BLaER1 treated with 17β-estradiol and CSF1 and Interleukin-3, amounts not matched to agents 10 nM and 100 nM (cell line): ENCODE results near the gene FGFRL1.
A peak's percentile ranks its signal among the peaks of the same experiment; 100 is the strongest.

ENCODE experiments used
- H3K27ac ChIP-seq, 11 experiments: shearing (Covaris generic); formaldehyde crosslinking; 2 replicates each; pipeline ENCODE4 v1.8.1; 2022
- H3K27me3 ChIP-seq, 11 experiments: shearing (Covaris generic); formaldehyde crosslinking; 2 replicates each; pipeline ENCODE4 v1.8.1; 2022
- H3K36me3 ChIP-seq, 11 experiments: shearing (Covaris generic); formaldehyde crosslinking; 2 replicates each; pipeline ENCODE4 v1.8.1; 2022
- H3K4me1 ChIP-seq, 10 experiments: shearing (Covaris generic); formaldehyde crosslinking; 2 replicates each; pipeline ENCODE4 v1.8.1; 2022
- H3K4me2 ChIP-seq, 11 experiments: shearing (Covaris generic); formaldehyde crosslinking; 2 replicates each; pipeline ENCODE4 v1.8.1; 2022
- H3K4me3 ChIP-seq, 10 experiments: shearing (Covaris generic); formaldehyde crosslinking; 2 replicates each; pipeline ENCODE4 v1.8.1; 2022
- H3K9ac ChIP-seq, 11 experiments: shearing (Covaris generic); formaldehyde crosslinking; 2 replicates each; pipeline ENCODE4 v1.8.1; 2022
- H3K9me3 ChIP-seq, 11 experiments: shearing (Covaris generic); formaldehyde crosslinking; replicated peaks in 1 of 11; 2 replicates each; pipeline ENCODE4 v1.8.1; 2022
- H4K20me1 ChIP-seq, 11 experiments: shearing (Covaris generic); formaldehyde crosslinking; 2 replicates each; pipeline ENCODE4 v1.8.1; 2022
- Cebpa-rat ChIP-seq, 11 experiments: shearing (Covaris generic); IDR thresholded peaks; 2 replicates each; pipeline ENCODE4 v1.8.1; 2022

The FGFRL1 gene

GRCh38 chr4:1006856-1007255, 4.6 kb upstream of the FGFRL1 start:
- no peak overlapping the region for H3K4me3 ChIP-seq
- H3K9me3 ChIP-seq = peaks cover 0 to 13% (median 4%) of the 10 kb centered on the region in 11 experiments; a peak in 7 of 22 replicates
- H3K27ac ChIP-seq = no peak overlapping the region
- TF ChIP-seq Cebpa-rat (IDR thresholded peaks at IDR 0.05) = no peak
- H3K36me3 ChIP-seq = no peaks in the 10 kb centered on the region
- H3K4me2 ChIP-seq = no peak overlapping the region
- H4K20me1 ChIP-seq = peaks cover 0 to 51% (median 23%) of the 10 kb centered on the region in 11 experiments; a peak in 17 of 22 replicates
- H3K4me1 ChIP-seq = peaks cover 20 to 39% (median 28%) of the 10 kb centered on the region in 10 experiments
- H3K9ac ChIP-seq = no peak overlapping the region
- H3K27me3 ChIP-seq = peaks cover 80 to 91% (median 90%) of the 10 kb centered on the region in 11 experiments

GRCh38 chr4:1008840-1009541, 2.4 kb upstream of the FGFRL1 start:
- H3K4me1 ChIP-seq = peaks cover 37 to 51% (median 42%) of the 10 kb centered on the region in 10 experiments
- peaks cover 60 to 69% (median 69%) of the 10 kb centered on the region in 11 experiments for H3K27me3 ChIP-seq
- peak overlapping the region; percentile 55 to 74 (median 63) for H3K4me3 ChIP-seq
- TF ChIP-seq Cebpa-rat (IDR thresholded peaks at IDR 0.05) = no peak
- H3K9ac ChIP-seq = peak overlapping the region; percentile 21 to 75 (median 61); a peak in 20 of 22 replicates
- peaks cover 0 to 56% (median 38%) of the 10 kb centered on the region in 11 experiments; a peak in 18 of 22 replicates for H4K20me1 ChIP-seq
- peak overlapping the region; percentile 80 to 100 (median 96) for H3K4me2 ChIP-seq
- peaks cover 0 to 13% (median 11%) of the 10 kb centered on the region in 11 experiments; a peak in 10 of 22 replicates for H3K36me3 ChIP-seq
- H3K9me3 ChIP-seq = peaks cover 0 to 7% (median 0%) of the 10 kb centered on the region in 11 experiments; a peak in 2 of 22 replicates
- H3K27ac ChIP-seq = no peak overlapping the region

GRCh38 chr4:1009542-1010394, 1.7 kb upstream of the FGFRL1 start:
- peak overlapping the region; percentile 92 to 100 (median 99) for H3K4me2 ChIP-seq
- H4K20me1 ChIP-seq = peaks cover 0 to 56% (median 44%) of the 10 kb centered on the region in 11 experiments; a peak in 19 of 22 replicates
- peaks cover 0 to 7% (median 0%) of the 10 kb centered on the region in 11 experiments; a peak in 2 of 22 replicates for H3K9me3 ChIP-seq
- peak overlapping the region; percentile 56 to 75 (median 69) for H3K9ac ChIP-seq
- H3K27me3 ChIP-seq = peaks cover 53 to 62% (median 61%) of the 10 kb centered on the region in 11 experiments
- H3K4me1 ChIP-seq = peaks cover 45 to 56% (median 49%) of the 10 kb centered on the region in 10 experiments
- peaks cover 0 to 18% (median 11%) of the 10 kb centered on the region in 11 experiments; a peak in 10 of 22 replicates for H3K36me3 ChIP-seq
- peak overlapping the region; percentile 56 to 74 (median 66) for H3K4me3 ChIP-seq
- TF ChIP-seq Cebpa-rat (IDR thresholded peaks at IDR 0.05) = no peak
- H3K27ac ChIP-seq = peak overlapping the region in 9 of 11 experiments; percentile 25 to 64 (median 43); a peak in 14 of 22 replicates

GRCh38 chr4:1010395-1011021, 918 bp upstream of the FGFRL1 start:
- Histone ChIP-seq H3K4me2 (peak overlapping the region; percentile 88 to 100 (median 99)), H3K27me3 (peaks cover 45 to 54% (median 54%) of the 10 kb centered on the region in 11 experiments), H3K4me3 (peak overlapping the region; percentile 56 to 74 (median 65)), H4K20me1 (peaks cover 0 to 56% (median 47%) of the 10 kb centered on the region in 11 experiments; a peak in 20 of 22 replicates), H3K27ac (peak overlapping the region in 9 of 11 experiments; percentile 31 to 66 (median 59); a peak in 16 of 22 replicates), H3K4me1 (peaks cover 51 to 57% (median 56%) of the 10 kb centered on the region in 10 experiments), H3K9me3 (peaks cover 0 to 7% (median 0%) of the 10 kb centered on the region in 11 experiments; a peak in 2 of 22 replicates), H3K36me3 (peaks cover 0 to 21% (median 11%) of the 10 kb centered on the region in 11 experiments; a peak in 10 of 22 replicates), H3K9ac (peak overlapping the region; percentile 20 to 71 (median 66); a peak in 20 of 22 replicates)
- TF ChIP-seq Cebpa-rat (IDR thresholded peaks at IDR 0.05) = peak in 2 of 11 experiments; percentile 16 to 34; a peak in 2 of 22 replicates

GRCh38 chr4:1011666-1012033, 224 bp downstream of the FGFRL1 start:
- Histone ChIP-seq H3K4me1 (peaks cover 62 to 68% (median 67%) of the 10 kb centered on the region in 10 experiments), H3K4me3 (peak overlapping the region; percentile 46 to 74 (median 69)), H3K27me3 (peaks cover 41 to 44% (median 43%) of the 10 kb centered on the region in 11 experiments), H3K9ac (peak overlapping the region in 10 of 11 experiments; percentile 53 to 80 (median 74); a peak in 18 of 22 replicates), H3K27ac (peak overlapping the region in 6 of 11 experiments; percentile 38 to 76 (median 62); a peak in 11 of 22 replicates), H3K4me2 (peak overlapping the region in 2 of 11 experiments; percentile 24 to 44; a peak in 4 of 22 replicates), H3K36me3 (peaks cover 0 to 21% (median 11%) of the 10 kb centered on the region in 11 experiments; a peak in 10 of 22 replicates), H4K20me1 (peaks cover 4 to 68% (median 58%) of the 10 kb centered on the region in 11 experiments; a peak in 20 of 22 replicates), H3K9me3 (peaks cover 0 to 5% (median 0%) of the 10 kb centered on the region in 11 experiments; a peak in 2 of 22 replicates)
- TF ChIP-seq Cebpa-rat (IDR thresholded peaks at IDR 0.05) = no peak

GRCh38 chr4:1012034-1012739, 761 bp downstream of the FGFRL1 start:
- Histone ChIP-seq H3K4me2 (peak overlapping the region; percentile 89 to 98 (median 95)), H3K9ac (peak overlapping the region; percentile 62 to 89 (median 77); a peak in 21 of 22 replicates), H3K4me1 (peaks cover 68 to 74% (median 72%) of the 10 kb centered on the region in 10 experiments), H3K36me3 (peaks cover 0 to 21% (median 11%) of the 10 kb centered on the region in 11 experiments; a peak in 10 of 22 replicates), H3K4me3 (peak overlapping the region; percentile 55 to 79 (median 70)), H3K27me3 (peaks cover 36 to 40% (median 37%) of the 10 kb centered on the region in 11 experiments), H3K27ac (peak overlapping the region in 9 of 11 experiments; percentile 27 to 75 (median 69); a peak in 17 of 22 replicates), H4K20me1 (peaks cover 5 to 73% (median 63%) of the 10 kb centered on the region in 11 experiments; a peak in 20 of 22 replicates), H3K9me3 (no peaks in the 10 kb centered on the region)
- TF ChIP-seq Cebpa-rat (IDR thresholded peaks at IDR 0.05) = no peak
